HG02678 (cell line): ENCODE data around the gene TSFM.

Experiments
- ATAC-seq: cut with Tn5 transposase; IDR thresholded peaks from one replicate; pipeline ENCODE4 v1.9.1; 2021; ENCODE audit warnings: mild to moderate bottlenecking, moderate library complexity; ENCODE audit not compliant: unreplicated experiment

TSFM gene

DNA sequence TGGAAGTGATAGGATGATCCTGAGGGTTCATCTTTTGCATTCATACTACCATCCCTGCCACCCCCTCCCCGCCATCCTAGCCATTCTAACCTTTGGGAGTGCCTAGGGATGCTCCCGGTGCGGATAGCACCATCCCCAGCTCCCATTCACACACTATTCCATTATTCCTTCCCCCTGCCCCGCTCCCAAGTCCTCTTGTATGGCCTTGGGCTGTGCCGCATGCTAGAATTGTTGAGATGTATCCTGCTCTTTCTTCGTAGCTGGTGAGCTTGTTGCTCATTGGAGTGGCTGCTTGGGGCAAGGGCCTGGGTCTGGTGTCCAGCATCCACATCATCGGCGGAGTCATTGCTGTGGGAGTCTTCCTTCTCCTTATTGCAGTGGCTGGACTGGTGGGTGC, 37.1 kb upstream of the TSFM start:
- no peak for ATAC-seq

DNA sequence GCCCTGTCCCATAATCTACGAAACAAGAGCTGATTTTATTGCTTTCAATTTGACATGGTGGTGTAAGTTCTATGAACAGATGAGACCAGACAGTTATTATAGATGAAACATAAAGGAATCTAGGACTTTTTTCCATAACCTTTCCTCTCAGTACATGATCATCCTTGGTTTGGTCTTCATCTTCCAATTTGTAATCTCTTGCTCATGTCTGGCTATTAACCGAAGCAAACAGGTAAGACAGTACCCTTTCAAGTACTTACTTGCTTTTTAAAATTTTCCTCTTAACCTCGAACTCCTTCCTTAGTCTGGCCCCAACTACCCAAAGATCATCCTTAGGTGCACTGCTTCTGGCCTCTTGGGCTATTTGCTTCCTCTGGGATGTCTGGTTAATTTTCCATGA, 36.6 kb upstream of the TSFM start:
- no peak for ATAC-seq

DNA sequence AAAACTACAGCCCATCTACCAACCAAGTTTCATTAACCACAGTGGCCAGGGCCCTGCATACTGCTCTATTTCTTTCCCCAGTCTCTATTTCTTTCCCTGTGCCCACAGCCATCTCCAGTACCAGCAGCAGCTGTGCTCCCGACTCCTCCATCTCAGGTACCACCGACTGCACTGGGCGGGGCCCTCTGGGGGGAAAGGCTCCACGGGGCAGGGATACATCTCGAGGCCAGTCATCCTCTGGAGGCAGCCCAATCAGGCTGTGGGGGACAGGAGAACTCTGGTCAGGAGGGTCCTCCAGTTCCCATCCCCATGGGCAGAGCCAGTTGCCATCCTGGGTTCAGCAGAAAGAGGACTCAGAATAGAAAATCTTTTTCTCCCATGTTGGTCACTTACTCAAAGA, 33.5 kb upstream of the TSFM start:
- ATAC-seq = no peak

DNA sequence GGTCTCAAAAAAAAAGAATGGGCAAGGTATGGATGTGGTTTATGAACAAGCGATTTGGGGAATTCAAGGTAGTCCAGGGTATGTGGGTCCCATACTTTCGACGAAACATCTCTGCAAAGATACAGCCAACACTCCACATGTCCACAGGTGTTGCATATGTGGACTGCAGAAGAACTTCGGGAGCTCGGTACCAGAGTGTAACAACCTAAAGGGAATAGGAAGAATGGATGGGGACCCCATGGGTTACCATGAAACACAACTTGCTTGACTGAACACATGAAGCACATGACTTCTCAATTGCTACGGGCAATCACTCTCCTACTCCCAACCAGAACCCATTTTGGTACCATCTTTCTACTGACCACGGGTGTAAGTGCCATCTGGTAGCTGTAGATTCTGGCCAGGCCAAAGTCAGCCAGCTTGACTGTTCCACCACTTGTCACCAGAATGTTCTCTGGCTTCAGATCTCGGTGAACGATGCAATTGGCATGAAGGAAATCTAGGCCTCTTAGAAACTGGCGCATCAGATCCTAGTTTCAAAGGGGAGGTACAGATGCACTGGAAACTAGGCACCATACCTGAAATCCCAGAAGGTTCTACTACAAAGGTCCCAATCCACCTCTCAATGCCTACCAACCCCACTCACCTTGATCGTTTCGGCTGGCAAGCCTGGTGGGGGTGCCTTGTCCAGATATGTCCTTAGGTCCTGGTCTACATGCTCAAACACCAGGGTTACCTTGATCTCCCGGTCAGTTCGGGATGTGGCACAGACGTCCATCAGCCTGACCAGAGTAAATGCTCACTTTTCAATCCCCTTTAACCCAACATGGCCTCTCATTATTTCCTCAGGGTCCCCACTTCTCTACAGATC, 31.8 kb upstream of the TSFM start:
- no peak for ATAC-seq

DNA sequence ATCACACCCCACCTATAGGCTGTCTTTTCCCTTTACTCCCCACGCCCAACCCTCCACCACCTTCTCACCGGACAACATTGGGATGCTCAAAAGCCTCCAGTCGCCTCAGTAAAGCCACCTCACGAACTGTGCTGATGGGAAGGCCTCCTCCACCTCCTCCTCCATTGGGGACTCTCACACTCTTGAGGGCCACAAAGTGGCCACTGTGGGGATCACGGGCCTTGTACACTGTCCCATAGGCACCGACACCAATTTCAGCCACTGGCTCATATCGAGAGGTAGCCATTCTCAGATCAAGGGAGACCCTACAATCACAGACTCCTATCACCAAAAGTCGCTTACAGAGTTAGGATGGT, 31.2 kb upstream of the TSFM start:
- no peak for ATAC-seq

DNA sequence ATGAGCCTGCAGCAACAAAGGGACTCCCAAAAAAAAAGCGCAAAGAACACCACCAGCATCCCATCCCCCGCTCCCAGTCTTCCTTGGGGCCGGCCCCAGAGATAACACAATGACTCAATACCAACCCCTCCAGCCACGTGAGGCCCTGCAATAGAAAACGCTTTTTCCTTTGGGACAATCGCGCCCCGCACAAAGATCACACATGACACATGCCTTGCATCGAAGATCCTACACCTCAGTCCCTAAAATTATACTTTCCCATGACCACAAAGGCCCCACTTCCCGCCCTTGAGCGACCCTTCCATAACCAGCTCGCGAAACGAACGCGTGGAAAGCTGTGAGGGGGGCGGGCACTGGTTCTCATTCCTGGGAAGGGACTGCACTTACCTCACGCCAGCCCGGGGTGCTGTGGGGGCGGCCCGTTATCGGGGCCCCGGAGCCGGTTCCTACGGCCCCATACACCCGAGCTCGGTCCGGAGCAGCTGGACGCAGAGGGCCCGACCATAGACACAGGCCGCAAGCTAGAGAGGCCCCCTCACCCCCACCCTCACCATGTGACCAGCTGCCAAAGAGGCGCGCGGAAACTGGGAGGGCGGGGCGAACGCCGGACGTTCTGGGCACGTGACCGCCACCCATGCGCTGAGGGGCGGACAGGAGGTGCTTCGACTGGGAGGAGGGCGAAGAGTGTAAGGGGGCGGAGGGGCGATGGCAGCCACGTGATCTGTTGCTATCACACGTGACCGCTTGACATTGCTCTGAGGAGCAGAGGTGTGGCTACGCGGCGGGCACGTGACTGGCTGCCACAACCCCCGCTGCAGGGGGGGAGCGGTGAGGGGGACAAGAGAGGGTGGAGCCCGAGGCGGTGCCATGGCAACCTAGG, 30.6 kb upstream of the TSFM start, which contains the start of gene CDK4:
CDK4 (minus strand) TSS at position 523 of the 880 bp plus-strand sequence. CDS start 593 bp downstream, outside the sequence.
- ATAC-seq = peak; percentile 73

DNA sequence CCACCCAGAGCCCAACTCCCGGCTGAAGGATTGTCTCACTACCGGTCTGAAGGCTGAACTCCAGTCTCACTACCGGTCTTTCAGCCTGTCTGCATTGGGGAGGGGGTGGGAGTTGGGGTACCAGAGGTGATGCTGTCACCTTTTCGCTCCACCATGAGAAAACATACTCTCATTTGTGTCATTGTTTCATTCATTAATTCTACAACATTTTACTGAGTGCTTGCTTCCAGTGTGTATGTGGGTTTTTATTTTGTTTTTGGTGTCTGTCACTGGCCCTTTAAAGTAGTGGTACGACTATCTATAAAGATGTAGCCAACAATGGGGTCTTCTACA, 30.0 kb upstream of the TSFM start:
- no peak for ATAC-seq

DNA sequence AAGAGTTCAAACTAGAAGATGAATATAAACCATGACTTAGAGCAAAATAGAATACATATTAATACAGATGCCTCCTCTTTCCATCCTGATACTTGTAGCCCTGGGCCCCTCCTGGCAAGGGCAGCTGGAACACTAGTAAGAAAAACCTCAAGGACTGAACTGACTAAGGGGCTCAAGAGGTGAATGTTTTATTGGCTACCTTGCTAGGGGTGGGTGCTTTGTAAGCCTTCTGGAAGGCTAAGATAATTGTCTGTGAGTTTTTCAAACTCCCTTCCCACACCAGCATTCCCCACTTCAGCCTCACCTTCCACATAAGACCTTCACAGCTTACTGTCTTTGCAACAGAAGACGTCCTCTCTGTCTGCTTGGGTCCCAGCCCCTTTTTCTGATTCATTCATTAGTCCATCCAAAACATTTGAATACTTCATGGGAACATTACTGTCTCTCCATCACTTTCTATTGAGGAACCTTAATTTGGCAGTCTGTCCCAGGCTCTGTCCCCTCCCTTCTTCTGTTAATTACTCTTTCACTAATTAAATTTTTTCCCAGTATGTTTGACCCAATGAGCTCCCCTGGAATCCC, 28.7 kb upstream of the TSFM start:
- ATAC-seq = no peak

DNA sequence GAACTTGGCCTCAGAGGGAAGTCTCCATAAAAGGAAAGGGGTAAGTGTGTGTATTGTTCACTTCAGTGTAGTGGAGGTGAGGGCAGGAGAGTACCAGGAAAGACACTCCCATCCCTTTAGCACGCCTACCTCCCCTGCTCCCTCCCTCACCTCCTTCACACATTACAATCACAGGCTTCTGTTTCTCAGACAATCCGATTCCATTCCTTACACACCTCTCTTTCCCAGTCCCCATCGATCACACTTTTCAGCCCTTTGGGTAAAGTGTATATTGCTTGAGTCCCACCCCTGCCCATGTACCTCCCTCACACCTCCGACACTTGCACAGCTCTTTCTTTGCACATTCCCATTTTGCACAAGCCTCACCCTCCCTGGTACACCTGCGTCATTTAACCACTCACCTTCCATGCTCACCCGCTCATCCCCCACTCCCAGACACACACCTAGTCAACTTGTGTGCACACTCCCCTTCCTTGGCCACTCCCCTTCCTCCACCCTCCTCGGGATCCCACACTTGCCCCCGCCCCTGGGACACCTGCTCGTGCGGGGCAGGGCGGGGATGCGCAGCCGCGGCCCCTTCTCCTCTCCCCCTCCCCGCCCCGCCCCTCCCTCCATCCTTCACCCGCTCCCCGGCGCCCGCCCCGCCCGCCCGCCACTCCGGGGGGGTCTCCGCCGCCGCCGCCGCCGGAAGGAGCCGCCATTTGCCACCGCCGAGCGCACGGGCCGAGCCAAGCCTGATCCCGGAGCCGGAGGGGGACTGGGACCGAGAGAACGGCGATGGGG, 28.0 kb upstream of the TSFM start, which contains the start of gene MARCHF9:
MARCHF9 (plus strand) TSS at position 693 of the 783 bp plus-strand sequence. CDS start 426 bp downstream, outside the sequence.
- ATAC-seq = peak; percentile 37

DNA sequence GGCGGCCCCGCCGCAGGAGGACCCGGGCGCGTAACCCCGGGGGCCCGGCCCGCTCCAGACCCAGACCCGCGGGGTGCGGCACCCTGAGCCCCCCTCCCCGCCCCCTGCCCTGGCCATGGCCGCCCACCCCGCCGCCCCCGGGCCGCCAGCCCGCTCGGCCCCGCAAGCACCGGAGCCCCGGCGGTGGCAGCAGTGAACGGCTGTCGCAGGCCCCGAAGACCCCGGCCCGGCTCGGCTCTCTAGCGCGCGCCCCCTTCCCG, 27.5 kb upstream of the TSFM start:
- no peak for ATAC-seq

DNA sequence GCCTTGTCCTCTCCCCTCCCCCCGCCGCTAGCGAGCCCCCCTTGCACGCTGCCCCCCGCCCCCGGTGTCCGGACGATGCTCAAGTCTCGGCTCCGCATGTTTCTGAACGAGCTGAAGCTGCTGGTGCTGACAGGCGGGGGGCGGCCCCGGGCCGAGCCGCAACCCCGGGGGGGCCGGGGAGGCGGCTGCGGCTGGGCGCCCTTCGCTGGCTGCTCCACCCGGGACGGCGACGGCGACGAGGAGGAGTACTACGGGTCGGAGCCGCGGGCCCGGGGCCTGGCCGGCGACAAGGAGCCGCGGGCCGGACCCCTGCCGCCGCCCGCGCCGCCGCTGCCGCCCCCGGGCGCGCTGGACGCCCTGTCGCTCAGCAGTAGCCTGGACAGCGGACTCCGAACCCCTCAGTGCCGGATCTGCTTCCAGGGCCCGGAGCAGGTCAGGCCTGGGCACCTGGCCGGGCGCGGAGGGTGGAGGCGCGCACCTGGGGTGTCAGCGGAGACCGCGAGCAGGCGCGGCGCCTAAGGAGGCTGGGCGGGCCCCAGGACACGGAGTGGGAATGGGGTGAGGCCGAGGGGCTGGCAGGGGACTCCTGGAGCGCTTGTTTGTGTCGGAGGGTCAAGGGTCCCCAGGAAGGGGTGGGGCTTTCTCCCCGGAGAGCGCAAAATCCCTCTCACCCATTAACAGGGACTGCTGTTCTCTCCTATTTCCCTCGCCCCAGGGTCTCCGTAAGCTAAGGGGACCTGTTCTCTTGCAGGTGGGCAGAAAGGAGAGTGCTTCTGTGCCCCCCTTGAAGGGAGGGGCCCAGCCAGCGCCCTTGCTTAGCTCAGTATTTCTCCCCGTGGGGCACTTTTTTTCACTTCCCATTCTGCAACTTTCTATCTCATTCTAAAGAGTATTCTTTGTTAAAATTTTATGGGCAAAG, 26.9 kb upstream of the TSFM start:
- ATAC-seq = no peak

DNA sequence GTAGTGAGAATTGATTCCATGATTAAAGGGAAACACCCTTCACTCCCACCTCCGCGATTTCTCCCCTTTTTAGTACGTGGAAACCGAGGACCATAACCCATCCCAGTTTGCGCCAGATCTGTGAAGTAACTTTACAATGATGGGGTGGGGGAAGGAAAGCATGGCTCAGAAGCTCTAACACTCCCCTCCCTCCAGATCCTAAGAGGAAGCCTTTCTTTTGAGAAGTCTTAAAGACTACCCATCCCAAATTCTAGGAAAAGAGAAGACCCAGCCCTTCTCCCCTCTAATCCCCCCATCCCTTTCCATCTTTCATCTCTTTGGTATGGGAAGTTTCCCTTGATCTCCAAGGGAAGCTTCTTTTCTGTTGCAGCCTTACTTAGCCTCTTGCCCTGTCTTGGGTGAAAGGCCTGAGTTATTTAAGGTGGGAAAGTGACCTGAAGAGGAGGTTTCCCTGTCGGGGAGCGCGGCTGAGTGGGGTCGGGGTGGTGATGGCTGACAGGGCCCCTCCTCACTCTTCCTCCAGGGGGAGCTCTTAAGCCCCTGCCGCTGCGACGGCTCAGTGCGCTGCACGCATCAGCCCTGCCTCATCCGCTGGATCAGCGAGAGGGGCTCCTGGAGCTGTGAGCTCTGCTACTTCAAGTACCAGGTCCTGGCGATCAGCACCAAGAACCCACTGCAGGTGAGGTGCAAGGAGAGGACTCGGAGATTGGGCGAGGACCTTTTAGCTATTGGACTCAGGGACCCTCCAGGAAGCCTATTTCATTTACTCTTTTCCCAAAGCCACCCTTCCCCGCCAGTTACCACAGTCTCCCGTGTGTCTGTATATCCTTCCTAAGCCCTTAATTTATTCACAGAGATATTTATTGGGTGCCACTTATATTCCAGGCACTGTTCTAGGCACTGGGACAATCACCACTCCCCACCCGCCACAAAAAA, 25.9 kb upstream of the TSFM start:
- no peak for ATAC-seq

DNA sequence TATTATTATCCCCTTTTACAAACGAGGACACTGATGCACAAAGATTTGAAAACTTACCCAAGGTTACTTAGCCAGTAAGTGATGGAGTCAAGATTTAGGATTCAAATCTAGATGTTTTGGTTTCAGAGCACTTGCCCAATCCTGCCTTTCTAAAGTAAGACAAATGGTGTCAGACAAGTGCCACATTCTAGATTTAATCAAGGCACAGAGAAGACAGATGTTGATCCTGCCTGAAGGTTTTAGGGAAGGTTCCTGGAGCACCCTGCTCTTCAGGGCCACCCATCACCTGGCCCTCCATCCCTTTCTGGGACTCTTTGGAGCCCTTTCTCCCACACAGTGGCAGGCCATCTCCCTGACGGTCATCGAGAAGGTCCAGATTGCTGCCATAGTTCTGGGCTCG, 24.8 kb upstream of the TSFM start:
- no peak for ATAC-seq

DNA sequence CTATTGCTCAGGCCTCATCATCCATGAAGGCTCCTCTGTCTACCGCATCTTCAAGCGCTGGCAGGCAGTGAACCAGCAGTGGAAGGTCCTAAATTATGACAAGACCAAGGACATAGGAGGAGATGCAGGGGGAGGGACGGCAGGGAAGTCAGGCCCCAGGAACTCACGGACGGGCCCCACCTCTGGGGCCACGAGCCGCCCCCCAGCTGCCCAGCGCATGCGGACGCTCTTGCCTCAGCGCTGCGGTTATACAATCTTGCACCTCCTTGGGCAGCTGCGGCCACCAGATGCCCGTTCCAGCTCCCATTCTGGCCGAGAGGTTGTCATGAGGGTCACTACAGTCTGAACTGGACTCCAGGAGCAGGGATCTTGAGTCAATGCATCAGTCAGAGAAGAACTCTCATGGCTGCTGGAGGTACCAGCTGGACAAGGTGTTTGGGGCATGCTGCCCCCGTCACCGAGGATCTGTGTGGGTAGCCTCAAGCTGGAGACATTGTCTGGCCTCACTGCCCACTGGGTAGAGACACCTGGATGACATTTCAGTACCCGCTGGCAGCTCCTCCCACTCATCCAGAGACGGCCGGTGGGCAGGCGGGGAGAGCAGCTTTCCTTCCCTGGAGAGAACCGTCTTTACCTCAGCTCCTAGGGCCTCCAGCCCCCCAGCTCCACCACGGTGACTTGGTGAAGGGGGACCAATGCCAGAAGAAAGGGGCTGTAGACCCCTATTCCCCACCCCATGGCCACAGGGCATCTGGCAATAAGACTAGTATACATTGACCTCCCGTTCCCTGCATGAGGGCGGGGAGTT, 23.8 kb upstream of the TSFM start:
- ATAC-seq = no peak

DNA sequence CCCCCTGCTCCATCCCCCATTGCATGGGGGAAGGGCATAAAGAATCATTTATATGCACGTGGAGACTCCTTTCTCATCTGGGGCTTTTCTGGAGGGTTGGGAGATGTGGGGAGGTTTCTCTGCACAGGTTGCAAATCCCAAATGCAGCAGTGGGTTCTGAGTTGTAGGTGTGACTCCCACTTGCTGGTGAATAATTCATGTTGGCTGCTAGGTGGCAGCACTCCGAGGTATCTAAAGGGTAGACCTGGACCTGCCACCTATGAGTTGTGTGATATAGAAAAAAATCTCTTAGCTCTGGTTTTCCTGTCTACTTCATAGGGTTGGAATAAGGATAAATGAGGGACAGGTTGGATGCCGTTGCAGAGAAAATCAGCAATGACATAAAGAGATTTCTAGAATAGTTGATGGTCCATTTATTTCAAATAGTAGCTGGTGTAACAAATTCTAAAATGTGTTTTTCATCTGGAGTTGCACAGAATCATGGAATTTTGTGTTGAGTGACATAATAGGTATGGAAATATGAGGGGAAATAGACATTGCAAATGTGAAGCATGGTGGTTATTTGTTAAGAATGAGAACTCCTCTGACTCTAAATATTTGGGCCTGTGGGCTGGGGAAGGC, 23.1 kb upstream of the TSFM start:
- no peak for ATAC-seq

DNA sequence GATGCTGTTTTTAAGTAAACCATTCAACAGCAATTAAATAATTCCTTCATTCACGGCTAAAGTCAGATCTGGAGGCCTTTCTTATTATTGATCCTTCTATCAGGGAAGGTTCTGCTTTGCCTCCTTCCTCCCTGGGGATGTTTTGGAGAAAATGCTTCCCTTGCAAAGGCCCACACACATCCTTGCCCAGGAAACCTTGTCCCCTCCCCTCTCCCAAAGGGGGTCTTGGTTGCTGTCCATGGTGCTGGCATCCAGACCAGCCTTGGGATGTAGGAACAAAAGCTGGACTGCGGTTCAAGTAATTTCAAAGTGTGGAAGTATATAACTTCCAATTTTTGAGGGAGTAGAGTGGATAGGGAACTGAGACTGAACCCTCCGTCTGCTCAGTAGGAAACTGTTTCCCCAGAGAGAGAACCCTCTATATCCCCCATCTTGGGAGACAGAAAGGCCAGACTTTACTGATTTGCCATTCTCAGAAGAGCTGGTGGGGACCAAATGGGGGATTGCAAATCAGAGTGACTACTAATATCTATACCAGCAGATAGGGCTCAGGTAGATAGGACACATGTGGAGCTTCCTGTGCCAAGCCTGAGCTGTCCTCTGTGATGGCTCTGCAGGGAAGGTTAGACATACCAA, 22.1 kb upstream of the TSFM start:
- no peak for ATAC-seq

DNA sequence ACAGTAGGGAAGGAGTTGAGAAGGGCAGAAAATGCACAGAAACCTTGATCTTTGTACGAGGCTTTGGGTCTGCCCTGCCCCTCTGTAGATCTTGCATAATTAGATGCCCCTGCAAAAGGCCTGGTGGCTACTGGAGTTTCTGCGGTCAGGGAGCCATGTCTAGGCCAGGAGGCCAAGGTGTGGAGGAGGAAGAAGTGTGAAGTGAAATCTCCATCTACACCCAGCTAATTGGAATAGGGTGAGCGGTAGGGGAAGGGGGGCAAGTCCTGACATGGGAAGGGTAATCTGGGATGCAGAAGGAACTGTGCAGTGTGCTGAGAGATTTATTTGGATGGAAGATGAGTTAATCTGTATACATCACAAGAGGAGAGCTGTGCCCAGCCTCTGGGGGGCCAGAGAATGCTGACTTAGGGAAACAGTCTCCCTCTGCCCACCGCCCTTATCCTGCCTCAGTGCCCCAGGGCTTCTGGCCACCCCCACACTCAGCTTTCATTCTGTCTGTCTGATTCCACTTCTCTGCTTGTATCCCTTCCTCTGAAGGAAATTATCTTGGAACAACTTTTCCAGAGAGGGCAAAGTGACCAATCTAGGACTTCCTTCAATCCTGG, 21.1 kb upstream of the TSFM start:
- no peak for ATAC-seq
